Measurements from ENCODE around the gene NUAK1.

The NUAK1 gene

GRCh38 chr12:106070147-106070546 is 68.6 kb downstream of the NUAK1 start:
- in situ Hi-C loops (cut with MboI; ENCODE audit: low sequenced_read_pairs), result no loop called here

DNA sequence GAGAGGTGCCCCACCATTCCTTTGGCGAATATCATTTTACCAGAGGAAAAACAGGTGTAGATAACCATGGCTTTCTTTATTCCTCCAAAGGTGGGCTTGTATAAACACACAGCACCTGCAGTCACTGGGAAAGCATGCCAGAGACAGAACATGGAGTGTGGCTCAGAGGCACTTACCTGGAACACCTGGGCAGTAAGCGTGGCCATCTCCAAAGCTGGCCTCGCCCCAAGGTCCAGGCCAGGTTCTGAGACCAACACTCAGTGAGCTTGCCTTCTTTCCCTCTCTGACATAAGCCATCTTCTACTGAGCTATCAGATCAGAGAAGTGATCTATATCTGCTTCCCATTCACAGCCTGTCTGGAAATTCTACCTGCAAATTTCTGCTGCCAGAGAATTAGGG is 70.5 kb downstream of the NUAK1 start:
- in situ Hi-C loops (cut with MboI; ENCODE audit: low sequenced_read_pairs), result no loop called here

DNA sequence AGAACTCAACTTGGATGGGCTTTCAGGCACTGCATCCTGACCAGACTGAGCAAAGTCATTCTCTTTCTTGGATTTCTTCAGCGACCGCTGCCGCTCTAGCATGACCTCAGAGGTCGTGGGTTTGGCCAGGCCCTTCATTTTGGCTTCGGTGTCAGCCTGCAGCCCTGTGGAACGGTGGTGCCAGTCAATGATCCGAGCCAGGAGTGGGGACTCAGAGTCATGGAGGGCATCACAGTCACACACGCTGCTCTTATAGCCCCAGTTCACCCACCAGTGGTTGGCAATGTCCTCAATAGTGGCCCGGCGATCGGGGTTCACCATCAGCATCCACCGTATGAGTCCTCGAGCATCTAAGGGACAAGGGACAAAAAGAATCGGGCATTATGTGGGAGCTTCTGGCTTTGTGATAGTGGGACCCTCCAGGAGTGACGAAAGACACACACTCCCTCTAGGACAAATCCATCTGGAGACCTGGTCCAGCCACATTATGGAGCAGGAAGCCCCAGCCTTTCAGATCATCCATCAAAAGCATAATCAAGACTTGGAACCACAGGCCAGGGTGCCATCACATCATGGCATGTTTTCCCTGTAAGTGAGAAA is 71.0 kb downstream of the NUAK1 start:
- in situ Hi-C loops (cut with MboI; ENCODE audit: low sequenced_read_pairs), result no loop called here

- in situ Hi-C loops (cut with MboI; ENCODE audit: low sequenced_read_pairs), result no loop called here
These were observed 71.9 kb downstream of the NUAK1 start for GRCh38 chr12:106066726-106067325.

DNA sequence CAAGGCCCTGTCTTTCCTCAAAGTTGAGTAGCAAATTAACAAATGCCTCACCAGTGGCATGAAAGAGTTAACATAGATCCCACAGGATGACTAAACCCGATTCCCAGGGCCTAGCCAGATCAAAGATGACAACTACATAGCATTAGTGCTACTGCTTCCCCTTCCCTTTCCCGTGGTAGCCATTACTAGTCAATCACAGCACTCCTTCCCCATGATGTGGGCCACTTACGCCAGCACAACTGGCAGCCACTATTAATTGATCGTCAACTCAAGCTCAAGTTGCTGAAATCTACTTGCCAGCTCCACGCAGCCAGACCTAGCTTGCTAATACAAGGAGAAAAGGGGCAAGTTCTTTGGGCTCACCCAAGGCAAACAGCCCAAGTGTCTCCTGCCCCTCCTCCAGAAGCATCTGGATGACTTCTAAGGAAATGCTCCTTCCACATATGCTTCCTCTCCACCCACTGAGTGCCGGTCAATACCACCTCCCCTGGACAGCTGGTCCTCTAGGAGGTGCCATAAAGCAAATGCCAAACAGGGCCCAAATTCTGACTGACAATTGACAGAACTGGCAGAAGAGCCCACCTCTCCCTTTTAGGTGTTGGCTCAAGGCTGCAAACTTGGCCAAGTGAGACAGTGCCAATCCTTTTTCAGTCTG is 72.6 kb downstream of the NUAK1 start:
- in situ Hi-C loops (cut with MboI; ENCODE audit: low sequenced_read_pairs), result no loop called here

GRCh38 chr12:106065506-106065905 is 73.2 kb downstream of the NUAK1 start:
- in situ Hi-C loops (cut with MboI; ENCODE audit: low sequenced_read_pairs), result no loop called here

DNA sequence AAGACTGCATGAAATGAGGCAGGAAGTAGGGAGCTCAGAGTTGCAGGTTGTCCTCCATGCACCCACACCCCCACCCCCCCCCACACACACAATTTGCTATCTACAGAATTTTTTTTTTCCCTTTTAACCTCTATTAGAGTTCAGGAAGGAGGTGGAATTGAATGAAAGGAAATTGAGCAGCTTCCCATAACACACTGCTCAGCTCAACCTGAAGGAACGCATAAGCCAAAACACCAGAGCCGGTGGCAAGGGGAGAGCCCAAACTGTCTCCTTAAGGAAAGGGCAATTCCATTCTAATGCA is 74.1 kb downstream of the NUAK1 start:
- in situ Hi-C loops (cut with MboI; ENCODE audit: low sequenced_read_pairs), result no loop called here

DNA sequence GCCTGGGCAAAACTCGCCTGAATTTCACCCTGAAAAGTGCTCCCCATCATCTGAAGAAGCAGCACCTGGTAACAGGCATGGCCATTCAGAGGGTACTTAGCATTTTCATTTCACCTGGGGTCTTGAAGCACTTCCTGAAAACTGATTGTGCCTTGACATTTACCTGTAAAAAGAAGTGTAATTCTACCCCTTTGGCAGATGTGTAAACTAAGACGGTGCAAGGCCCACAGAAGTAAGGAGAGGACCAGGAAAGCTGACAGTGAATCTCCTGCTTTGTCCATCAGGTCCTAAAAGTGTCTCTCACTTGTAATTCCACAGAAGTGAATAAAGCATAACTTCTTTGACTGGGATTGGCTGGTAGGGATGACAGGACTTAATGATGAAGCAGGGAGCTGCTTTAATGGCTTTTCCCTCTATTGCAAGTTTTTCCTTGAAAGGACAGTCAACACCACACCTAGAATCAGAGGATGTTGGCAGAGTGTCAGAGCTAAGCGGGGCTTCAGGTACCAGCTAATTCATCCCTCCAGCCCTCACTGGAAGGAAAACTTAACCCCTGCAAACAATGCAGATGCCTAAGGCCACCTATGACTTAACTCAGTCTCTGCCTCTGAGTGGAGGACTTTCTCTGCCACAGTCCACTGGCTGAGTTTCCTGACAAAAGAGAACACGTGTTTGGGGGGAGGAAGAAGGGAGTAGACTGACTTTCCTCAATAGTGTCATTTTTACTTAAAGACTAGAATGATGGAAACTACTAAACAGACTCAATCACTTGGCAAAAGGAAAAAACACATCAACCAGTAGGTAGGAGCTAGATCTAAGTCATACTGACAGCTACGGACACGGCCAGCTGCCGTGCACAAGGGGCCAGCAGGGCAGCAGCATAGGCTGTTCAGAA is 74.7 kb downstream of the NUAK1 start:
- in situ Hi-C loops (cut with MboI; ENCODE audit: low sequenced_read_pairs), result no loop called here

DNA sequence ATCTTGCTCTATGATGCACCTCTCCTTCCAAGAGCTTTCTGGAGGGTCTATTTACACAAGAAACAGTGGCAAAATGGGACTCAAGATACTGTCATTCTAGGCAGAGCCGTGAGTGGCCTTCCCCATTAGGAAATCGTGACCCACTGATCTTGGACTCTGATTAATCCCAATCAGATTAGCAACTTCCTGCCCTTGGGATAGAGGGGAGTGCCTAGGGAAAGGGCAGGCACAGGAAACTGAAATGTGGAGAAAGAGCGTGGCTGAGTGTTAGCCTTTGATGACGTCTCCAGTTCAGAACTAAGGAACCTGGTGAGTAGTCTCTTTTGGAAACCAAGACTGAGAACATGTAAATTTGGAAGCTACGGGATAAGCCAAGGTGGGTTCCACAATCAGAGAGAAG is 76.1 kb downstream of the NUAK1 start:
- in situ Hi-C loops (cut with MboI; ENCODE audit: low sequenced_read_pairs), result no loop called here

- in situ Hi-C loops (cut with MboI; ENCODE audit: low sequenced_read_pairs), result no loop called here
These were observed 80.2 kb downstream of the NUAK1 start for GRCh38 chr12:106058256-106059182.

- in situ Hi-C loops (cut with MboI; ENCODE audit: low sequenced_read_pairs), result no loop called here
These were observed 84.7 kb downstream of the NUAK1 start for GRCh38 chr12:106054049-106054448.

DNA sequence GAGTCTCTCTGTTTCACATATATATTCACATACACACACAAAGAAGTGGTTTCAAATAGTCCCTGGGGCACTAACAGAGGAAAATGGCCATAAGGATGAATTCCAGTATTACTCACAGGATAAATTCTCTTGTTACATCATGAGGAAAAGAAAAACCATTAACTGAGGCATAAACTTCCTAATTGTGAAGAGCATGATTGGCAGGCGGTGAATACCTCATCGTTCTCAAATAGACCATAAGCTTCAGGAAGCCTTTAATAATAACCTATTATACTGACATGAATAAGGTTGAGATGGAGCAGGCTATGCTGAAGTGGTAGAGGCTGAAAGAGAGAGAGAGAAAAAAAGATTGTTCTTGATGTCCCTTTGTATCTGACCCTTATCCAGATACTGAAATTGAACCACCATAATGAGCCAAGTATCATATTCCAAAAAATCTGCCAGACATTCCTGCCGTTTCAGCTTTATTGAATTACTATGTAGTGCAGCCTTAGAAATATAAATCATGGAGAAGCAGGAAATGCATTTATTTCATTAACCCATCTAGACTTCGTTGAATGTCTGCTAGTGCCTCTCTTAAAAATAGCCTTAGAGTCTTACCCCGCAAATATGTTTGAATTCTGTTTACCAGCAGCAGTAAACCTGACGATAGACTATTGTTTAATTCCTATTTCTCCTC is 86.8 kb downstream of the NUAK1 start:
- in situ Hi-C loops (cut with MboI; ENCODE audit: low sequenced_read_pairs), result no loop called here

DNA sequence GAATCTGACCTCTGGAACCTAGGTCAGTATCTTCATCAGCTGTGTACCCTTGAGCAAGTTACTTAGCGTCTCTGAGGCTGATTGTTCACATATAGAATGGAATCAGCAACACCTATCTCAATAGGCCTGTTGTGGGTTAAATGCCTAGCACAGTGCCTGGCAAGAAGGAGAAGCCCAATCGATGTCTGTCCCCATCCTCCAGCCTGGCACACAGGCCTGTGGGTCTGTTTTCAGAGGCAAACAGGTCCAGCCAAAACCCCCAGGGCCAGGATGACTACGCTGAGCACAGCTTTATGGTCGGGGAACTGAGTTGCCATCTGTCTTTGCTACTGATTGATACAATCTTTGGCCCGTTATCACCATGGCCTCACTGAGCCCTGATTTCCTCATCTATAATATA is 89.2 kb downstream of the NUAK1 start:
- in situ Hi-C loops (cut with MboI; ENCODE audit: low sequenced_read_pairs), result no loop called here

DNA sequence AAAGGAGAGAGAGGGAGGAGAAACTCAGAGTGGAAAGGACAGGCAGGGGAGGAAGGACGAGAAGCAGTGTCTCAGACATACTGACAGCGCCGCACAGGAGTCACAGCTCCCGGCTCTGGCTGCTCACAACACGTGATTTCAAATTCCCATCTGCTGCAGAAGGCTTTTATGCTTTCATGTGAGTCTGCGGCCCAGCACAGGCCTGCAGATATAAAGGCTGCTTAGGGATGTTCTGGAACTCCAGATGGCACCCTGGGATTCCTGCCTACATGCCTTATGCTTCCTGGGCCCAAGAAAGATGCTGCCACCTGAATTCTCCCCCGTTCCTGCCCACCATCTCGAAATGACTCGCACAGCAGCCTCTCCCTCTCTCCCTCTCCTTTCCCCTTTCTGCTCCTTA is 89.6 kb downstream of the NUAK1 start:
- in situ Hi-C loops (cut with MboI; ENCODE audit: low sequenced_read_pairs), result no loop called here

GRCh38 chr12:106048676-106049075 is 90.1 kb downstream of the NUAK1 start:
- in situ Hi-C loops (cut with MboI; ENCODE audit: low sequenced_read_pairs), result no loop called here

GRCh38 chr12:106048016-106048415 is 90.7 kb downstream of the NUAK1 start:
- in situ Hi-C loops (cut with MboI; ENCODE audit: low sequenced_read_pairs), result no loop called here

- in situ Hi-C loops (cut with MboI; ENCODE audit: low sequenced_read_pairs), result no loop called here
These were observed 91.8 kb downstream of the NUAK1 start for GRCh38 chr12:106046947-106047346.

DNA sequence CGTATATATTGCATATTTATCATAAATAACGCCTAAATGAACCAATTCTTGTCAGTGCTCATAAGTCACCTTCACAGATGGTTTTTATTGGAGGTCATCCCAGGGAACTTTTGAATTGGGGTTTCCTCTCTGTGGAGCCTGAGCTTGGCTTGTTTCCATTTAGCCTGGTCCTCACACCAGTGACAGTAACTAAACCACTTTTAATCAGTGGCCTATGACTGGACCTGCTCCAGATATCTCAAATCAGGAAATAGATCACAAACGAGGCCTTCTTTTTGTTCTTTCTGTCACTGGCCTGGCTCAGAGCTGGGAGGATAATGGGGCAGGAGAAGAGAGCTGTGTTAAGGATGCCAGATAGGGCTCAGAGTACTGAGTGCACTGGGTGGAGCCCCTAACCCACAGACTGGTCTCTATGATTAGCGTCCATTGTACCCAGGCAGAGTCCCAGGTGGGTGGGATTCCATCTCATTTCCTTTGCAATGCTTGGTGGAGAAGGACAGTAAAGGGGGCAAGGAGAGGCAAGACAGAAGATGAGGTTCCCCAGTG is 92.4 kb downstream of the NUAK1 start:
- in situ Hi-C loops (cut with MboI; ENCODE audit: low sequenced_read_pairs), result no loop called here

DNA sequence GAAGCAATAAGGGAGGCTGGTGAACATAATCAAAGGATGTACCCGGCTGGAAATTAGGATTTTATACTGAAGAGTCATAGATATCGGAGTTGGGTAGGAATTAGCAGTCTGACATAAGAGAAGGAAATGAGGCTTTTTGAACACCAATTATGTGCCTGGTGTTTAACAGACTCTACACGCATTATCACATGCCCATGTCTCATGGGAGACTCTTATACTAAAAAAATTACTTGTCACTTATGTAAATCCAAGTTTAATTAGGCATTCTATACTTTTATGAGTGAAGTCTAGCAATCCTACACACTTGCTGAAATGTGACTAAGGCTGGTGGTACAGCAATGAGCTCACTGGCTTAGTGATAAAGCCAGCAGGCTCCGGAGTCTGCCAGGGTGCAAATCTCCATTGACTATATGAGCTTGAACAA is 93.5 kb downstream of the NUAK1 start:
- in situ Hi-C loops (cut with MboI; ENCODE audit: low sequenced_read_pairs), result no loop called here

- in situ Hi-C loops (cut with MboI; ENCODE audit: low sequenced_read_pairs), result no loop called here
These were observed 94.0 kb downstream of the NUAK1 start for GRCh38 chr12:106044773-106045172.

Measured in HL-60/S4 treated with retinoic acid at 250 ng/mL for 4 days and 3 days (cell line).